Measurements from ENCODE around the gene CDS1. TPM values are rescaled to one million over a fixed set of nuclear protein-coding genes. Genes with fewer than 3 reads are reported as not detected.
A peak's percentile ranks its signal among the peaks of the same experiment; 100 is the strongest.
"Not testable (repeated sequence)": the region's sequence is repeated elsewhere in the genome, so short reads cannot be mapped to it uniquely, and the experiment has no call there.

Gene CDS1
- 3.1 and 3.7 TPM in 2 replicates for total RNA-seq (2014; rRNA removed; shearing (Covaris generic))

DNA sequence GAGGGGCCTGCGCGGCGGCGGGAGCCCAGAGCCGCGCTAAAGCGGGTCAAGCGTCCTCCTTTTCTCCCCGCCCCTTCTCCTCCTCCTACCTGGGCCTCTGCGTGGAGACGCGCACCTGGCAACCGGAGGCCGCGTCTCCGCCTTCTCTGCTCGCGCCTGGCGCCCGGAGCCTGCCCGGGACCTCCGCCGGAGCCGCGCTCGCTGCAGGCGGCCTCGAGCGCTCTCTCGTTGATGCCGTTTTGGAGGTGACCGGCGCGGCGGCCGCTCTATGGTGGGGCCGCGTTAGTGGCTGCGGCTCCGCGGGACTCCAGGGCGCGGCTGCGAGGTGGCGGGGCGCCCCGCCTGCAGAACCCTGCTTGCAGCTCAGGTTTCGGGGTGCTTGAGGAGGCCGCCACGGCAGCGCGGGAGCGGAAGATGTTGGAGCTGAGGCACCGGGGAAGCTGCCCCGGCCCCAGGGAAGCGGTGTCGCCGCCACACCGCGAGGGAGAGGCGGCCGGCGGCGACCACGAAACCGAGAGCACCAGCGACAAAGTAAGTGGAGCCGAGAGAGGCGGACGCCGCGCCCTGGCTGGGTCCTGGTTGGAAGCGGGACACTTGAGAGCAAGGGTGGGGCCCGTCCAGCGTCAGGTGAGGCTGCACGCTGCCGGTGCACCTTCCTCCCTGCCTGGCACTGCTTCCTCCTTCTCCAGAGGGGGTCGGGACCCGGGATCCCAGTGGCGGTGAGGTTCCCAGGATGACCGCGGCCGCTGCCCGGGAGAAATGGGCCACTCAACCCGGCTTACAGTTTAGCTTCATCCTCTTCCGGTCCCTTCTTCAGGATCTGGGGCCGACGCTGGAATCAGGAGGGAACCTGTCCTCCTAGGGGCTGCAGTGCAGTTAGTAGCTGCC lies at the start of gene CDS1:
TSS of gene CDS1 (plus strand) at position 140 of the 888 bp plus-strand sequence. CDS start at position 415, 275 bp downstream.
- peak; percentile 12 for DNase-seq (ENCODE audit: low spot score)

GRCh38 chr4:84535901-84536300 lies 47.0 kb upstream of the CDS1 start:
- DNase-seq (ENCODE audit: low spot score): no peak

- DNase-seq (ENCODE audit: low spot score): no peak
These were observed 37.8 kb upstream of the CDS1 start for GRCh38 chr4:84545093-84545492.

DNA sequence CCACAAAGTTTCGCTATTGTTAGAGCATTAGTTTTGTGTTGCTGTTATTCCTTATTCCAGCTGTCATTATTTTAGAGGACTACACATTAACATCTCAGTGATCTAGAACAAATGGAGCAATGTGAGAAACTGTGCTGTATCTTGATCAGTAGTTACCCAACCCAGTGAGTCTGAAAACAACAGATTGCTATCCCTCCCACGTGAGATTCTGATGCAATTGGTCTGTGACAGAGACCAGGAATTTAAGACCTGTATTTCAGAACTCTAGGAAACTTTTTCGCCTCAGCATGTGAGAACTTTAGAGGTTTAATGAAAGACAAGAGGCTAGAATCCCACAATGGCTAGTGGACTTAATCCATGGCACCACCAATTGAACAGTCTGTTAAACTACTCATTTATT lies 35.7 kb upstream of the CDS1 start:
- no peak for DNase-seq (ENCODE audit: low spot score)

DNA sequence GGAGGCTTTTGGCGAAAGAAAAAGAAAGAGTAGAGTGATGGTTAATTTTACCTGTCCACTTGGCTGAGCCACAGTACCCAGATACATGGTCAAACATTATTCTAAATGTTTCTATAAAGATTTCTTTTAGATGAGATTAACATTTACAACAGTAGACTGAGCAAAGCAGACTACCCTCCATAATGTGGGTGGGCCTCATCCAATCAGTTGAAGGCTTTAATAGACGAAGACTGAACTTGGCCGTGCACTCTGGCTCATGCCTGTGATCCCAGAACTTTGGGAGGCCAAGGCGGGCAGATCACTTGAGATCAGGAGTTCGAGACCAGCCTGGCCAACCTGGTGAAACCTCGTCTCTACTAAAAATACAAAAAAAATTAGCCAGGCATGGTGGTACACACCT lies 33.7 kb upstream of the CDS1 start:
- not testable (repeated sequence) for DNase-seq (ENCODE audit: low spot score)

- no peak for DNase-seq (ENCODE audit: low spot score)
These were observed 20.8 kb upstream of the CDS1 start for GRCh38 chr4:84562156-84562555.

DNA sequence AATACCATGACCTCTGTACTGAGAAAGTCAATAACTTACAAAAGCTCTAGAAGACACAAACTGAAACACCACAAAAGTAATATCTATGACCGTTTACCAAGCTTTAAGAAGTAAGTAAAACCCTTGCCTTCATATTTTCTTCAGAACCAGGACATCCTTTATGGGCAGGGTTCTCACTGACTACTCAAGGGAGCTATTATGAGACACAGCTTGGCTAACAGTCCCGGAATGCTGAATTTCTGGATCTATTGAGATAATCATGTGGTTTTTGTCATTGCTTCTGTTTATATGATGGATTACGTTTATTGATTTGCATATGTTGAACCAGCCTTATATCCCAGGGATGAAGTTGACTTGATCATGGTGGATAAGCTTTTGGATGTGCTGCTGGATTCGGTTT lies 19.9 kb upstream of the CDS1 start:
- no peak for DNase-seq (ENCODE audit: low spot score)

- no peak for DNase-seq (ENCODE audit: low spot score)
These were observed 17.0 kb upstream of the CDS1 start for GRCh38 chr4:84565951-84566350.

- DNase-seq (ENCODE audit: low spot score): no peak
These were observed 14.4 kb upstream of the CDS1 start for GRCh38 chr4:84568496-84568895.

DNA sequence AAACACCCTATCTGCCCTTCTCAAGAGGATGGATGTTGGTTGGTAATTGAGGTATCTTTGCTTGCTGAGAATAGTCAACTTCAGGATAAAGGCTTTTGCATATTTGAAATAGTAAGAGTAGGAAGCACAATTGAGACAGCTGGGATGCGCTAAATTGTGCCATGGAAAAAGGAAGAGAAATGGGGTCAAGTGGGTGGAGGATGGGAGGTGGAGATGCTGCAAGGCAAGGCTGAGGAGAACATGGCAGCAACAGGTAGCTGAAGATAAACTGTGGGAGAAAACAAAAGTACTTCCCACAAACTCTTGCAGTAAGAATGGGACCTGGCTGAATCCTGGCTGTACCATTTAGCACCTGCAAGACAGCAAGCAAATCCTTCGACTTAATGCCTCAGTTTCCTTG lies 13.9 kb upstream of the CDS1 start:
- DNase-seq (ENCODE audit: low spot score): no peak

DNA sequence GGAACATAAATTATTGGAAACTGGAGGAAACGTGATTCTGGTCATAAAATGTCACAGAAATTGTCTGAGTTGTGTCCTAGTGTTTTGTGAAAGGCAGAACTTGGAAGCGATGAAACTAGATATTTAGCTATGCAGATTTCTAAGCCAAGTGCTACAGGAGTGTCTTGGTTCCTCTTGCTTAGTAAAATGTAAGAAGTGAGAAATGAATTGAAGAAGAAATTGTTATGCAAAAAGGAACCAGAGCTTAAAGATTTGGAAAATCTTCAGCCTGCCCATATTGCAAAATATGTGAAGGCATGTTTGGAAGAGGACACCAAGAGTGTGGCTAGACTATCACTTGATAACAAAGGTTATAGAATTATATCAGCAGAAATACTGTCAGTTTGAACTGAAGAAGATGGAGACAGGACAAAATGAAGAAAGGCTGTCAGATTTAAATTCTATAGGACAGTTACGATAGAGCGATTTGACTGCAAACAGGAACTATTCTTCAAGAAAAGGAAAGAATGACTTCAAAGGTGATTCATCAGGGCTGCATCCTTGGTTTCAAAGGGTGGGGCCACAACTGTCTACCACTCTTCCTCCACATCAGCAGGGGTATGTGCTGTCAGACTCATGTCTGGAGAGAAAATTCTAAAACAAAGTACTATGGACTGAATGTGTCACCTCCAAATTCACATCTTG lies 9.4 kb upstream of the CDS1 start:
- DNase-seq (ENCODE audit: low spot score): no peak

- DNase-seq (ENCODE audit: low spot score): no peak
These were observed 8.7 kb upstream of the CDS1 start for GRCh38 chr4:84574069-84574720.

DNA sequence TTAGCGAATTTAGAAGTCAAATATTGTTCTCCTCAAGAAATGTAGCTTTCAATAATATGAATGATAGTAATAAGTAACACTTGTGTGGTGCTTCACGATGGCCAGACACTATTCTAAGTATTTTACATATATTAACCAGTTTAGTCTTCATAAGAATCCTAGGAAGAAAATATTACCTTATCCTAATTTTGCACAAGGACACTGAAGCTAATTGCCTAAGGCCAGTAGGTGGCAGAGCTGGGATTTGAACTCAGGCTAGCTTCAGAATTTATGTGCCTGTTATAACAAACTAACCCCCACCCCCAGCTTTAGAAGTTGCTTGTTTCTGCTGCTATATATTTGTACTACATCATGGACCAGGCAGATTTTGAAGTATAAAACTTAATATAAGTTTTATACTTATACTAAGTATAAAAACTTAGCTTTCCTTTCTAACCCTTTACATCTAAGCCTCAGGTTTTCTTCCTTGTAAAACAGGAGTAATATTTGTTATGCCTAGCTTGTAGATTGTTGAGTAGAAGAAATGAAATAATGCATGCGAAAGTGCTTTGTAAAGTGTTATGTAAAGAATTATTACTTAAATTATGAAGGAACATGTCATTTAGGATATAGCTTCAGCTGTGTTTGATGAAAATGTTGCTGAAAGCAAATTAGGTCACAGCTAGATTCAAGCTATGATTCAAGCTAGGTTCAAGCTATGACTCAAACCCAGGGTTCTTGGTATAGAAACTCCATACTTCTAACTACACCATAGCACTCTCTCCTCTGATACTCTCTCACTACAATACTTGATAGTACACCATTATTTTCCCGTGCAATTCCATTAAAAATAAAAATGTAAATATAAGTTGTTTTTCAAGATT lies 4.2 kb upstream of the CDS1 start:
- peak; percentile 57 for DNase-seq (ENCODE audit: low spot score)

- DNase-seq (ENCODE audit: low spot score): no peak
These were observed 3.5 kb upstream of the CDS1 start for GRCh38 chr4:84579403-84579776.

- peak; percentile 71 for DNase-seq (ENCODE audit: low spot score)
These were observed 482 bp upstream of the CDS1 start for GRCh38 chr4:84582302-84582987.

GRCh38 chr4:84583876-84584380 lies 1.0 kb downstream of the CDS1 start:
- DNase-seq (ENCODE audit: low spot score): no peak

GRCh38 chr4:84585251-84585650 lies 2.3 kb downstream of the CDS1 start:
- no peak for DNase-seq (ENCODE audit: low spot score)

- no peak for DNase-seq (ENCODE audit: low spot score)
These were observed 11.8 kb downstream of the CDS1 start for GRCh38 chr4:84594724-84595123.

- DNase-seq (ENCODE audit: low spot score): peak; percentile 68
These were observed 13.9 kb downstream of the CDS1 start for GRCh38 chr4:84596826-84597225.

- DNase-seq (ENCODE audit: low spot score): no peak
These were observed 14.5 kb downstream of the CDS1 start for GRCh38 chr4:84597450-84597849.

- no peak for DNase-seq (ENCODE audit: low spot score)
These were observed 23.7 kb downstream of the CDS1 start for GRCh38 chr4:84606645-84607044.
